Glomerular visceral epithelial cell (primary cell): ENCODE measurements around the gene CHRNB4.
A peak's percentile ranks its signal among the peaks of the same experiment; 100 is the strongest.

Experiments
- DNase-seq: peaks from one replicate; pipeline ENCODE4 v3.0.0-alpha.2; 2016; ENCODE audit errors: extremely low spot score

The CHRNB4 gene

GRCh38 chr15:78668987-78669386 is 28.0 kb upstream of the CHRNB4 start:
- no peak for DNase-seq

GRCh38 chr15:78667578-78668236 is 26.7 kb upstream of the CHRNB4 start:
- no peak for DNase-seq

GRCh38 chr15:78666010-78666409 is 25.0 kb upstream of the CHRNB4 start:
- no peak for DNase-seq

- DNase-seq: peak; percentile 53
These were observed 22.7 kb upstream of the CHRNB4 start for GRCh38 chr15:78663703-78664102.

- DNase-seq: no peak
These were observed 21.0 kb upstream of the CHRNB4 start for GRCh38 chr15:78662028-78662427.

- no peak for DNase-seq
These were observed 20.0 kb upstream of the CHRNB4 start for GRCh38 chr15:78661001-78661400.

- DNase-seq: no peak
These were observed 19.6 kb upstream of the CHRNB4 start for GRCh38 chr15:78660584-78660983.

- DNase-seq: no peak
These were observed 17.8 kb upstream of the CHRNB4 start for GRCh38 chr15:78658823-78659222.

GRCh38 chr15:78654272-78654671 is 13.3 kb upstream of the CHRNB4 start:
- DNase-seq: no peak

- DNase-seq: no peak
These were observed 11.1 kb upstream of the CHRNB4 start for GRCh38 chr15:78651930-78652615.

- no peak for DNase-seq
These were observed 10.0 kb upstream of the CHRNB4 start for GRCh38 chr15:78651007-78651406.

GRCh38 chr15:78650022-78650421 is 9.0 kb upstream of the CHRNB4 start:
- no peak for DNase-seq

- no peak for DNase-seq
These were observed 4.0 kb upstream of the CHRNB4 start for GRCh38 chr15:78645009-78645408.

GRCh38 chr15:78642331-78642730 is 1.3 kb upstream of the CHRNB4 start:
- no peak for DNase-seq

- no peak for DNase-seq
These were observed 802 bp upstream of the CHRNB4 start for GRCh38 chr15:78641749-78642275.

GRCh38 chr15:78640527-78641101 is 396 bp downstream of the CHRNB4 start:
- no peak for DNase-seq

- peak; percentile 46 for DNase-seq
These were observed 2.2 kb downstream of the CHRNB4 start for GRCh38 chr15:78638658-78639314.

GRCh38 chr15:78637776-78638435 is 3.1 kb downstream of the CHRNB4 start:
- no peak for DNase-seq

- DNase-seq: no peak
These were observed 4.6 kb downstream of the CHRNB4 start for GRCh38 chr15:78636378-78636859.

GRCh38 chr15:78635346-78635745 is 5.7 kb downstream of the CHRNB4 start:
- DNase-seq: no peak

GRCh38 chr15:78634210-78635145 is 6.5 kb downstream of the CHRNB4 start:
- no peak for DNase-seq
